ENCODE measurements around the gene CITED2.

Gene CITED2

DNA sequence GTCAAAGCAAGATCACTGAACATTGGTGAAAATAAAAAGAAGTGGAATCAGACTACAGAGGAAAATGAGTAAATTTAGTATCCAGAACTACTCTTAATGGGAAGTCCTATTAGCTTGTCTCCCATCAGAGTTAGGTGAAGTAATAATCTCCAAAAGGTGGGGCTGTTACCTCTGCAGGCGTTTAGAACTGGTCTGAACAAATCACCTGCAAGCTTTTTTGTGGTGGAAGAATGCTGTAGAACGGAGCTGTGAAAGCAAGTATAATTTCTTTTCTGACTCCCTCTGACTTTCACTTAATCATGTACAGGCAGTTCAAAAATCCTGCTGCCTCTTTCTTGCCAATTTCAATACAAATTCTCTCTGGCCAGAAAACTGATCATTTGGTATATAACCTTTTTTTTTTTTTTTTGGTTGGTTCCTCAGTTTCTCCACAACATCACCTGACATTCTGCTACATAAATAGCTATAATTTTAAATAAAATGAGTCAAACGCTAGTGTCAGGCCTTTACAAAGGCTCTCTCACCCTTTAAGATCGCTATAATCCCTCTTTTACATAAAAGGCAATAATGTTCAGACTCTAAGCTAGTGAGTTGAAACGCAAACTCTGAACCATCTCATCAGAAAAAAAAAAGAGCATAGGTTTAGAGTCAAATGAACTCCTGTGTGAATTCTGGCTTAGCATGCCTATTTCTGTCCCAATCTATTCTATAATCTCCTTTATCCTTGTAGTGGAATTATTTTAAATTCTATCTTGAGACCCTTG is 38.8 kb downstream of the CITED2 start:
- H3K27ac ChIP-seq = no peak overlapping the region
- TF ChIP-seq, protein P1, sequence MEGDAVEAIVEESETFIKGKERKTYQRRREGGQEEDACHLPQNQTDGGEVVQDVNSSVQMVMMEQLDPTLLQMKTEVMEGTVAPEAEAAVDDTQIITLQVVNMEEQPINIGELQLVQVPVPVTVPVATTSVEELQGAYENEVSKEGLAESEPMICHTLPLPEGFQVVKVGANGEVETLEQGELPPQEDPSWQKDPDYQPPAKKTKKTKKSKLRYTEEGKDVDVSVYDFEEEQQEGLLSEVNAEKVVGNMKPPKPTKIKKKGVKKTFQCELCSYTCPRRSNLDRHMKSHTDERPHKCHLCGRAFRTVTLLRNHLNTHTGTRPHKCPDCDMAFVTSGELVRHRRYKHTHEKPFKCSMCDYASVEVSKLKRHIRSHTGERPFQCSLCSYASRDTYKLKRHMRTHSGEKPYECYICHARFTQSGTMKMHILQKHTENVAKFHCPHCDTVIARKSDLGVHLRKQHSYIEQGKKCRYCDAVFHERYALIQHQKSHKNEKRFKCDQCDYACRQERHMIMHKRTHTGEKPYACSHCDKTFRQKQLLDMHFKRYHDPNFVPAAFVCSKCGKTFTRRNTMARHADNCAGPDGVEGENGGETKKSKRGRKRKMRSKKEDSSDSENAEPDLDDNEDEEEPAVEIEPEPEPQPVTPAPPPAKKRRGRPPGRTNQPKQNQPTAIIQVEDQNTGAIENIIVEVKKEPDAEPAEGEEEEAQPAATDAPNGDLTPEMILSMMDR (conservative IDR thresholded peaks at IDR 0.05) = no peak

DNA sequence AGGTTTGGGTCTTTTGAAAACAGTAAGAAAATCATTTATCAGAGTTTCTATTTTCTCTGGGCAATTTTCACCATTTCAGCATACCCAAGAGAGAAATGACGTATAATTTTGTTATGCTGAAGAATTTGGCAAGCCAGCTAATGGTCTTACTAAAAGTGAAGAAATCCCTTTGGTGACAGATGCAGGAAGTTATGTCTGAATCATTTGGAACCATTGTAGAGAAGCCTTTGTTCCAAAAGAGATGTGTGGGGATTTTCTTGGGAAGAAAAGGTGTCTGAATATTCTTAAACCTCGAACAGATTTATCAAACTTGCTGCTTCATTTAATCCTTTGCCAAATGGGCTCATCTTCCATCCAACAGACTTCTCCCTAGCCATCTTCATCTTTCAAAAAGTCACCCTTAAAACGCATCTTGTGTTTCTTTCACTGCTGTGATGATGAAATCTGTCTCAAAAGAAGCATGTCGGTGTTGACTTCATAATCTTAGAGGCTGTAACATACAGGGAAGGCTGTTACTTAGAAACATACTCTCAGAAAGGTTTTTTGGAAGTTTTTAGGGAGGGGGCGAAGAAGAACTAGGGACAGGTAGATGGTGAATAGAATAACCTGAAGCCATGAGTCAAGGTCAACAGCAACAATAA is 39.5 kb downstream of the CITED2 start:
- TF ChIP-seq, protein P1 (conservative IDR thresholded peaks at IDR 0.05) = no peak
- H3K27ac ChIP-seq = no peak overlapping the region

- H3K27ac ChIP-seq = no peak overlapping the region
- TF ChIP-seq, protein P1 (conservative IDR thresholded peaks at IDR 0.05) = no peak
Observed at GRCh38 chr6:139330826-139331500, 43.5 kb downstream of the CITED2 start.

- TF ChIP-seq, protein P1 (conservative IDR thresholded peaks at IDR 0.05) = no peak
- no peak overlapping the region for H3K27ac ChIP-seq
Observed at GRCh38 chr6:139330306-139330705, 44.1 kb downstream of the CITED2 start.

GRCh38 chr6:139329224-139329623 is 45.2 kb downstream of the CITED2 start:
- H3K27ac ChIP-seq = no peak overlapping the region
- TF ChIP-seq, protein P1 (conservative IDR thresholded peaks at IDR 0.05) = no peak

DNA sequence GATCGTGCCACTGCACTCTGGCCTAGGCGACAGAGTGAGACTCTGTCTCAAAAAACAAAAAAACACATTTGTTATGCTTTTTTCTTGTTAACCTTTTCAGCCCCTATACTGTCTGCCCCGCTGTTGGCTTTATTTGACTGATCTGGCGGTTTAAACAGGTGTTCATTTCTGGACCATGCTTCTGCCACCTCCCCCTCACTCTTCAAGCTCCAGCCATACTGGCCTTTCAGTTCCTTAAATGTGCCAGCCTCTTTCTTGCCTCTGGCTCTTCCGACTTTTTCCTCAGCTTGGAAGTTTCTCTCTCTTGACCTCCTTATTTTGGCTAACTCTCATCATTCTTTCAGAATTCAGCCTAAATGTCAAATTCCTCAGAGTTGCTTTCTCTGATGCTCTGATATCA is 47.4 kb downstream of the CITED2 start:
- H3K27ac ChIP-seq = no peak overlapping the region
- TF ChIP-seq, protein P1 (conservative IDR thresholded peaks at IDR 0.05) = no peak

DNA sequence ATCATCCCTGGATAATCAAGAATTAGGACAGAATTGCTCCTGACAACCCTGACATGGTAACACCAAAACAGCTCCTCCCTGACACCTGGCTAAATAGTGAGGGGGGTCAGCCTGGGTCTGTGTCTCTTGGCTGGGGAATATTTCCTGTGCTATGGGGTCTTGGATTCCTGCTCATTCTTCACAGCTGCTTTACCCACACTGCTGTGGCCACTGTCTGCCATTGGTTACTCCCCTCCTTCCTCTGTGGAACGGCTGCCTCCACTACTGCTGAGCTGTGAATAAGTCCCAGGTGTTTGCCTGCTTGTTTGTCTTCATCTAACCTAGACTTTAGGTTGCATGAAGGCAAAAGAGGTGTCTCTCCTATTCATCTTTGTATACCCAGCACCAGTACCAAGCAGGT is 48.8 kb downstream of the CITED2 start:
- no peak overlapping the region for H3K27ac ChIP-seq
- TF ChIP-seq, protein P1 (conservative IDR thresholded peaks at IDR 0.05) = no peak

Data from VCaP (cell line).